Liver (tissue), 3 donors: ENCODE data around the gene NRN1.

Source experiments
- ATF3 ChIP-seq: IDR thresholded peaks from 2 replicates; pipeline ENCODE4 v1.6.1; 2016; ENCODE audit warnings: antibody characterized with exemption
- CTCF ChIP-seq: fragments of 150-350 bp; IDR thresholded peaks from 2 replicates; pipeline ENCODE4 v1.5.1; 2017; ENCODE audit warnings: improper control_type of control experiment, low read depth, low read length; ENCODE audit not compliant: missing input control
- EGR1 ChIP-seq, 2 donors: IDR thresholded peaks; 2 replicates each; pipeline ENCODE4 v1.6.1; 2016 to 2018; ENCODE audit warnings: antibody characterized with exemption in 2 of 2, low read depth in 2 of 2
- FOXA1 ChIP-seq: IDR thresholded peaks from 2 replicates; pipeline ENCODE4 v1.6.1; 2016; ENCODE audit warnings: antibody characterized with exemption
- GABPA ChIP-seq, 2 donors: IDR thresholded peaks in 1 of 2; conservative IDR thresholded peaks in 1 of 2; 2 replicates each; pipeline ENCODE4 v1.6.1; 2016; ENCODE audit warnings: antibody characterized with exemption in 2 of 2, mild to moderate bottlenecking in 1 of 2, moderate library complexity in 1 of 2
- MAX ChIP-seq: IDR thresholded peaks from 2 replicates; pipeline ENCODE4 v1.6.1; 2016; ENCODE audit warnings: antibody characterized with exemption
- RAD21 ChIP-seq, 2 donors: IDR thresholded peaks; 2 replicates each; pipeline ENCODE4 v1.6.1; 2016; ENCODE audit warnings: antibody characterized with exemption in 2 of 2, mild to moderate bottlenecking in 2 of 2
- REST ChIP-seq: IDR thresholded peaks from 2 replicates; pipeline ENCODE4 v1.6.1; 2016; ENCODE audit warnings: antibody characterized with exemption, mild to moderate bottlenecking
- RXRA ChIP-seq, 2 donors: IDR thresholded peaks; 2 replicates each; pipeline ENCODE4 v1.6.1; 2017 to 2018; ENCODE audit warnings: antibody characterized with exemption in 2 of 2, mild to moderate bottlenecking in 1 of 2
- SP1 ChIP-seq: IDR thresholded peaks from 2 replicates; pipeline ENCODE4 v1.6.1; 2018; ENCODE audit warnings: antibody characterized with exemption, mild to moderate bottlenecking
- TAF1 ChIP-seq: conservative IDR thresholded peaks from 2 replicates; pipeline ENCODE4 v1.6.1; 2016; ENCODE audit warnings: antibody characterized with exemption, mild to moderate bottlenecking
- YY1 ChIP-seq: IDR thresholded peaks from 2 replicates; pipeline ENCODE4 v1.6.1; 2016; ENCODE audit warnings: antibody characterized with exemption, mild to moderate bottlenecking
- ZBTB33 ChIP-seq: IDR thresholded peaks from 2 replicates; pipeline ENCODE4 v1.6.1; 2016; ENCODE audit warnings: antibody characterized with exemption
- donor health status: healthy.
- donor health status: healthy.

- TF ChIP-seq CTCF = no peak
- no peak for TF ChIP-seq REST
- TF ChIP-seq RAD21 (IDR thresholded peaks at IDR 0.05) = no peak
- TF ChIP-seq TAF1 = no peak
- no peak for TF ChIP-seq YY1
- no peak for TF ChIP-seq ATF3
- no peak for TF ChIP-seq SP1
- TF ChIP-seq ZBTB33 = no peak
- TF ChIP-seq EGR1 (IDR thresholded peaks at IDR 0.05; ENCODE audit: low read depth in 2 of 2) = no peak
- no peak for TF ChIP-seq MAX
- no peak for TF ChIP-seq FOXA1
- no peak for TF ChIP-seq RXRA (IDR thresholded peaks at IDR 0.05)
- TF ChIP-seq GABPA (IDR thresholded peaks at IDR 0.05 in 1 of 2, conservative IDR thresholded peaks at IDR 0.05 in 1 of 2) = no peak
These were observed 10.6 kb downstream of the NRN1 start for GRCh38 chr6:5995949-5996713.
